ENCODE data around the gene C19orf12. TPM values are rescaled to one million over a fixed set of nuclear protein-coding genes. Genes with fewer than 3 reads are reported as not detected.
A peak's percentile ranks its signal among the peaks of the same experiment; 100 is the strongest.
"Not testable (repeated sequence)": the region's sequence is repeated elsewhere in the genome, so short reads cannot be mapped to it uniquely, and the experiment has no call there.

Gene C19orf12
- total RNA-seq, 1 donor from 2014 or later, result 18.8 TPM

- no peak for DNase-seq (ENCODE audit: low read depth in 2 of 2)
Measured at GRCh38 chr19:29677001-29677817, 37.9 kb downstream of the C19orf12 start.

- no peak for DNase-seq (ENCODE audit: low read depth in 2 of 2)
Measured at GRCh38 chr19:29676586-29676985, 38.5 kb downstream of the C19orf12 start.

DNA sequence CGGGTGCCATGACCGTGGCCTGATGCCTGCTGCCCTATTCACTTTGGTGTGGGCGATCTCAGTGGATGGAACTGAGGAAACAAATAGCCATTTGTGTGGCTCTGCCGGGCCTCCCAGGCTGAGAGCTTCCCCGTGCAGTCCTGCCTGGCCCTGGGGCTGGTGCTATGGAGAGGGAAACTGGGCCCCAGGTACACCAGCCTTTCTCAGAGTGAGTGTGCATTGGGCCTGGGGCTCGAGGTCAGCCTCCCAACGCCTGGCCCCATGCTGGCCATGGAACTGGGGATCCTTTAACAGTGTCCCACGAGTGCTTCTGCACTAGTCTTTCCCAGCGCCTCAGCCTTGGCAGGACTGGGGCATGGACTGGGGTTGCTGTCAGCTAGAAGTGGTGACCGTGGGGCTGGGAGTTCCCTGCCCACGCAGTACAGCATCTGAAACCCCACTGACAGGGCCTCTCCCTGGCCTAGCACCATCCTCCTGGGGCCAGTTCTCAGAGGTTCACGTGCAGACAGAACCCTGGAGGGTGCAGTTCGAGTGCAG is 39.3 kb downstream of the C19orf12 start:
- DNase-seq (ENCODE audit: low read depth in 2 of 2), result no peak

DNA sequence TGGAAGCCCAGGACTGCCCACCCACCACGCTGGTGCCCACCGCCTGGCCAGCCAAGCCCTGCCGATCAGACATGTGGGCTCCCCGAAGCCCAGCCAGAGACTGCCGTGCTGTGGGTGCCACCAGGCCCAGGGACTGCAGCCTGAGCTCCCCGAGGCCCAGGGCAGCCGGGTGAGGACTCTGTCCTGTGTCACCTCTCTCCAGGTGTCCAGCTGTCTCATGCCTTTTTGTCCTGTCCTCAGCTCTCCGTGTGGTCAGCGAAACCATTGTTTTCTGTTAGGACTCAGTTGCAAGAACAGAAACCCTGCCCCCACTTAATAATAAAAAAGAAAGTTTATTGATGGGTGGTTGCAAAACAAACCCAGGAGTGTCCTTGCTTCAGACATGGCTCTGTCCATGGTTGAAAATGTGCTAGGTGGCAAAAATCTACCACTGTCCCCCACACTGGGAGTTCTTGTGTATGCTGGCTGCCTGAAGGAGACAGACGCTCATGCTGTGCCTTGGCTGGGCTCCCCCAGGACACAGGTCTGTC is 39.9 kb downstream of the C19orf12 start:
- DNase-seq (ENCODE audit: low read depth in 2 of 2), result no peak

DNA sequence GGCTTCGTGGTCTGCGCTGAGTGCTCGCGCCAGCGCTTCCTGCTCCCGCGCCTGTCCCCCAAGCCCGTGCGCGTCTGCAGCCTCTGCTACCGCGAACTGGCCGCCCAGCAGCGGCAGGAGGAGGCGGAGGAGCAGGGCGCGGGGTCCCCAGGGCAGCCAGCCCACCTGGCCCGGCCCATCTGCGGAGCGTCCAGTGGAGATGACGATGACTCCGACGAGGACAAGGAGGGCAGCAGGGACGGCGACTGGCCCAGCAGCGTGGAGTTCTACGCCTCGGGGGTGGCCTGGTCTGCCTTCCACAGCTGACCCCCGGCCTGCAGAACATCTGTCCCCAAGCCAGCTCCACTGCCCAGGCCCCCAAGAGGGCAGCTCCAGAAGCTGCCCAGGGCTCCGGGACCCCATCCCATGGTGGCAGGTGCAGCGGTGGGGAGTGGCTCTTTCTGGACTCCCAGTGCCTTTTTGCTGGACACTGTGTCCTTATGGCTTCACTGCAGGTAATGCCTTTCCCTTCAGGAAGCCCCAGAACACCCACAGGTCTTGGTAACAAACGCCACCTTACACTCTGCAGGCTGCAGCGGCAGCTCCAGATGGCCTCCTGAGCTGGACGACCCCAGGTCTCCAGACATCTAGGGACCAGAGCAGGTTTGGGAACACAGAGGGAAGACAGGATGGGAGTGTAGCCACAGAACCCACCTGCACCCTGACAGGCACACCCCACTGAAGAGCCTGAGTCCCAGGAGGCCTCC is 40.5 kb downstream of the C19orf12 start:
- DNase-seq (ENCODE audit: low read depth in 2 of 2), result no peak

DNA sequence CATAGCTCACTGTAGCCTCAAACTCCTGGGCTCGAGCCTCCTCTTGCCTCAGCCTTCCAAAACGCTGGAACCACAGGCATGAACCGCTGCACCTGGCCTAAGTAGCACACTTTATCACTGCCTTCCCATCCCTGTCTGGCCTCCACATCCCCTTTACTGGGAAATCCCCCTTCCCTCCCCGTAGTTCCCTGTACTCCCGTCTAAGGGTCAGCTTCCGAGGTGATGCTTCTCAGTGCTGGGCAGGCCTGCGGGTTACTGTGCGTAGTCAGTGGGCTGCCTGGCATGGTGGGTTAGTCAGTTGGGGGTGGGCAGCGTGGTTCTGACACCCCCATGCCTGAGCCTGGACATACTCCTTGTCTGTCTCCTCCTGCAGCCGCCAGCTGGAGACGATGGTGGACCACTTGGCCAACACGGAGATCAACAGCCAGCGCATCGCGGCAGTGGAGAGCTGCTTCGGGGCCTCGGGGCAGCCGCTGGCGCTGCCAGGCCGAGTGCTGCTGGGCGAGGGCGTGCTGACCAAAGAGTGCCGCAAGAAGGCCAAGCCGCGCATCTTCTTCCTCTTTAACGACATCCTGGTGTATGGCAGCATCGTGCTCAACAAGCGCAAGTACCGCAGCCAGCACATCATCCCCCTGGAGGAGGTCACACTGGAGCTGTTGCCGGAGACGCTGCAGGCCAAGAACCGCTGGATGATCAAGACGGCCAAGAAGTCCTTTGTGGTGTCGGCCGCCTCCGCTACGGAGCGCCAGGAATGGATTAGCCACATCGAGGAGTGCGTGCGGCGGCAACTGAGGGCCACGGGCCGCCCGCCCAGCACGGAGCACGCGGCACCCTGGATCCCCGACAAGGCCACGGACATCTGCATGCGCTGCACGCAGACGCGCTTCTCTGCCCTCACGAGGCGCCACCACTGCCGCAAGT is 41.4 kb downstream of the C19orf12 start:
- DNase-seq (ENCODE audit: low read depth in 2 of 2), result no peak

- no peak for DNase-seq (ENCODE audit: low read depth in 2 of 2)
Measured at GRCh38 chr19:29672933-29673336, 42.1 kb downstream of the C19orf12 start.

GRCh38 chr19:29672319-29672932 is 42.6 kb downstream of the C19orf12 start:
- no peak for DNase-seq (ENCODE audit: low read depth in 2 of 2)

DNA sequence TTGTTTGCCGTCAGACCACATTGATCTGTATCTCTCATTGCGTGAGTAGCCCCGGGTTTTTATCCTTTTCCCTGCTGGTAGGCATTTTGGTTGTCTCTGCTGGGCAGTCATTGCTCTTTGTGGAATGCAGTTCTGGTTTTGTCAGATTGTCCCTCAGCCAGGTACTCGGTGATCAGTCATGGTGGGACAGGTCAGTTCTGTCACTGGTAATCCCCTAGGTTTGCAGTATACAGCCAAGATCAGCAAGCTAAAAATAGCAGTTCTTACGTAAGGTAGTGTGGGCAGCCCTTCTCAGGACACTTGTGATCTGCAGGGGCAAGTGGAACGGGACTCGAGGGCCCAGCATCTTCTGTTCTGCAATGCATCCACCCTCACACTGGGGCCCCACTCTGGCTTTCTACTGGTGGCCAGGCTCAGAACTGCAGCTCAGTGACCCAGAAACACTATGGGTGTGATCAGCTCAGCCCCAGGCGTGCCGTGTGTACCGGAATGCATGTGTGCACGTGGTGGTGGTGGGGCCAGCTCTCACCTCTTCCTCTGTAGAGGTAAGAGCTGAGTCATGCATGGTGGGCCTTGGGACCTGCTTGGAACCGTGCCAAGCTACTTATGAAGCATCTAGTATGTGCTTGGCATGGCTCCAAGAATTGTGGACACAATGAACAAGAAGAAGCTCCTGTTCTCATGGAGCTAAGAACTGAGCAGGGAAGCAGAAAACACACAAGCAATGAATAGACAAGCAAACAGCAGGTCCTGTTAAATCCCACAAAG is 43.5 kb downstream of the C19orf12 start:
- DNase-seq (ENCODE audit: low read depth in 2 of 2), result peak; percentile 59 to 78

DNA sequence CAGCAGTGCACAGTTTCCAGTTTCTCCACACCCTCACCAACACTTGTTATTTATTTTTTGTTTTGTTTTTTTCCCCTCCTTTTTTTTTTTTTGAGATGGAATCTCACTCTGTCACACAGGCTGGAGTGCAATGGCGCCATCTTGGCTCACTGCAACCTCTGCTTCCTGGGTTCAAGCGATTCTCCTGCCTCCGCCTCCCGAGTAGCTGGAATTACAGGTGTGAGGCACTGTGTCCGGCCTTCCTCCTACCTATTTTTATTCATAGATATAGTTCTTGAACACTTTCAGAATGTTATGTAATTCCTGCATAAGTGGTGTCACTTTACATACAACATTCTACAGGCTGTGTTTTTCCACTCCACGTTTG is 44.1 kb downstream of the C19orf12 start:
- DNase-seq (ENCODE audit: low read depth in 2 of 2), result not testable (repeated sequence)

- no peak for DNase-seq (ENCODE audit: low read depth in 2 of 2)
Measured at GRCh38 chr19:29670255-29670654, 44.8 kb downstream of the C19orf12 start.

- no peak for DNase-seq (ENCODE audit: low read depth in 2 of 2)
Measured at GRCh38 chr19:29668746-29669609, 46.1 kb downstream of the C19orf12 start.

- DNase-seq (ENCODE audit: low read depth in 2 of 2), result peak in 1 of 2 donors; percentile 12
Measured at GRCh38 chr19:29667901-29668341, 47.1 kb downstream of the C19orf12 start.

DNA sequence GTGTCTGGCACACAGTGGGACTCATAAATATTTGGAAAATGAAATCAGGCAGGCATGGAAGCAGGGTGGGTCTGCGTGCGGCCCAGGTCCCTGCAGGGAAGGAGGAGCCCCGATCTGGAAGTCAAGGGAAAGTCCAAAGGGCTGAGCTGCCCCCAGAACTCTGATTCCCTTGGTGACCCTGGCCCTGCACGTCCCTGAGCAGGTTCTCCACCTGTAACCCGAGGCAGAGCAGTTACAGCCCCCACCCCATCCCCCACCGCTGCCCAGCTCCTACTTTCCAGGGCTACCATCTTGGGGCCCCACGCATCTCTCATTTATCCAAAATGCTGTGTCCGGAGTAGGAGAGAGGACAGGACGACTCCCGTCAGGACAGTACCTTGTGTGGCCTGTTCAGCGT is 47.7 kb downstream of the C19orf12 start:
- DNase-seq (ENCODE audit: low read depth in 2 of 2), result no peak

GRCh38 chr19:29666578-29667386 is 48.3 kb downstream of the C19orf12 start:
- peak; percentile 51 to 80 for DNase-seq (ENCODE audit: low read depth in 2 of 2)

DNA sequence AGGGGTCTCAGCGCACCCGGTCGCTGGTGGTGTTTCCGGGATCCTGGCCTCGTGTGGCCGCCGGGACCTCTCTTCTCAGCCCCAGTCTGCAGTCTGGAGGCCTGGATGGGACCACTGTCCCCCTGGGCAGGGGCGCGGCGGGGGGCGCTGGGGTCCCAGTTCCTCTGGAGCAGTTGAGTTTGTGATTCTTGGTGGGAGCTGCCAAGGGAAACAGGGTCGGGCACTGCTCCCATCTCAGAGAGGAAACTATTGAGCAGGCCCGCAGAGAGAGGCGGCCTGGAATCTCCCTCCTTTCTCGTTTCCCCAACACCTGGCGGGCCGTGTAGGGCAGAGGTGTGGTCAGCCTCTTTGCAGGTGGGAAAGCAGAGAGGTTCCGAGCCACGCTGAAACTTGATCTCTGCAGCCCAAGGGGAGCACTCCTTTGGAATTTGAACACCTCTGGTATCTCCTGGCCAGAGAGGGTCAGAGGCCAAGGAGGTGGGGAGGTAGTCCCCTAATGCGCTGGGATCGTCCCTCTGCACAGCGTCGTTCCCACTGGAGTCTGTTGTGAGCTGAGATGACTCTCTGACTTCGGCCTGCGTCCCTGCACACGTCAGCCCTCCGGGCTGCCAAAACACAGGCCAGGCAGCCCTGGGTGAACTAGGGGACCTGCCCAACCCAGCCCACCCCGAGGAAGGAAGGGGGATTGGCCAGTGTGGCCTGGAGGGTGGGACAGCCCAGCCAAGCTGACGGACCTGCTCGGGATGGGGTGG is 49.1 kb downstream of the C19orf12 start:
- peak; percentile 41 to 53 for DNase-seq (ENCODE audit: low read depth in 2 of 2)

DNA sequence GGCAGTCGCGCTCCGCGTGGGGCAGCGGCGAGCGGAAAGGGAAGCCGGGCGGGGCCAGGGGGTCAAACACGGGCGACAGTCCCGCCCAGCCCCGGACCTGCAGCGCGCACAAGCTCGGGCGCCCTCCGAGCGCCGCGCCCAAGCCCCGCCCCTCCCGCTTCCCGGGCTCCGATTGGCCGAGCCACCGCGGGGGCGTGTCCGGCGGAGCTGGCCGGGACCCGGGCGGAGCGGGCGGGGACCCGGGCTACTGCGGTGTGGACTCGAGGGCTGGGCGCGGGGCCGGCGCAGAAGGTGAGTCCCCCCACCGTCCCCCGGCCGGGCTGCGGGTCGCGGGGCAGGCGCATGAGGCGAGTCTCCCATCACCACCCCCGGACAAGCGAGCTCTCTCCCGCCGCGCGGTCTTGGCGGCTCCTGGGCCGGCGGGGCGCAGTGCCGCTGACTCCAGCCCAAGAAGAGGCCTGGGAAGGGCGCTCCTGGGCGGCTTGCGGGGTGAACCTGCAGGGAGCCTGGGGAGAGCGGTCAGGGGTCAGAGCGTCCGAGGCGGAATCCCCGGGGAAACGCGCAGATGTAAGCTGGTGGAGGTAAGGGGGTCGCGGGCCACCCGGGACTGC is 49.7 kb downstream of the C19orf12 start, which contains the start of gene PLEKHF1:
TSS of gene PLEKHF1 (plus strand) at position 247 of the 611 bp plus-strand sequence. CDS start 8,379 bp downstream, outside the sequence.
- peak; percentile 83 to 88 for DNase-seq (ENCODE audit: low read depth in 2 of 2)

All from lung microvascular endothelial cell (primary cell).